NCI-H1092 (cell line): Measurements from ENCODE around the gene TMEM47.

ENCODE experiments used
- DNase-seq: peaks from one replicate; lab custom pipeline; 2025; lab: John Stamatoyannopoulos, UW

Gene TMEM47

GRCh38 chrX:34585561-34585960, 71.5 kb downstream of the TMEM47 start:
- DNase-seq, result no peak

- DNase-seq, result no peak
Observed at GRCh38 chrX:34584781-34585180, 72.3 kb downstream of the TMEM47 start.

GRCh38 chrX:34580069-34580468, 77.0 kb downstream of the TMEM47 start:
- DNase-seq, result no peak

- DNase-seq, result no peak
Observed at GRCh38 chrX:34578237-34578636, 78.8 kb downstream of the TMEM47 start.
